ENCODE data around the gene CHIA.

DNA sequence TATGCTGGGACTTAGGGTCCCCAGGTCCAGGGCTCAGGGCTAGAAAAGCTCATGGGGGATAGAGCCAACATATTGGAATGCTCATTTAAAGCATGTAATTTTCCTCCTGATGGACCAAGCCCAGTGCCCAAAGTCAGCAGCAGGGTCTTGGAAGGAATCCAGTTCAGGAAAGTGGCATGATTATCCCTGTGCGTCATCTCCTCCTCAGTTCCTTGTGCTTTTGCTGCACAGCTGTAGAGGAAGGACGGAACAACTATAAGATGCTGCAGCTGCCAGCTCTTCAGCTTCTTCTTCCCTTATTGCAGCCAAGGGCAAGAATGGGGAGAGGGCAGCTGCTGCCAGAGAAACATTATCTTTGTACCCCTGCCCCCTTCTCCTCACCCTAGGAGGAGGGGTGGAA is 78.5 kb downstream of the CHIA start:
- TF ChIP-seq, protein P1, sequence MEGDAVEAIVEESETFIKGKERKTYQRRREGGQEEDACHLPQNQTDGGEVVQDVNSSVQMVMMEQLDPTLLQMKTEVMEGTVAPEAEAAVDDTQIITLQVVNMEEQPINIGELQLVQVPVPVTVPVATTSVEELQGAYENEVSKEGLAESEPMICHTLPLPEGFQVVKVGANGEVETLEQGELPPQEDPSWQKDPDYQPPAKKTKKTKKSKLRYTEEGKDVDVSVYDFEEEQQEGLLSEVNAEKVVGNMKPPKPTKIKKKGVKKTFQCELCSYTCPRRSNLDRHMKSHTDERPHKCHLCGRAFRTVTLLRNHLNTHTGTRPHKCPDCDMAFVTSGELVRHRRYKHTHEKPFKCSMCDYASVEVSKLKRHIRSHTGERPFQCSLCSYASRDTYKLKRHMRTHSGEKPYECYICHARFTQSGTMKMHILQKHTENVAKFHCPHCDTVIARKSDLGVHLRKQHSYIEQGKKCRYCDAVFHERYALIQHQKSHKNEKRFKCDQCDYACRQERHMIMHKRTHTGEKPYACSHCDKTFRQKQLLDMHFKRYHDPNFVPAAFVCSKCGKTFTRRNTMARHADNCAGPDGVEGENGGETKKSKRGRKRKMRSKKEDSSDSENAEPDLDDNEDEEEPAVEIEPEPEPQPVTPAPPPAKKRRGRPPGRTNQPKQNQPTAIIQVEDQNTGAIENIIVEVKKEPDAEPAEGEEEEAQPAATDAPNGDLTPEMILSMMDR (IDR thresholded peaks at IDR 0.05; ENCODE audit: extremely low read depth in 1 of 2, insufficient read depth in 1 of 2, low read depth in 1 of 2, low read length in 2 of 2): no peak
- no peak for TF ChIP-seq FOS (IDR thresholded peaks at IDR 0.05; ENCODE audit: borderline replicate concordance, insufficient read depth, low read length)
- no peak for TF ChIP-seq POLR2A (IDR thresholded peaks at IDR 0.05; ENCODE audit: low read depth, low read length)
- TF ChIP-seq EZH2 (IDR thresholded peaks at IDR 0.05; ENCODE audit: borderline replicate concordance, low read depth, low read length, severe bottlenecking): no peak
- no peak for TF ChIP-seq JUN (IDR thresholded peaks at IDR 0.05; ENCODE audit: borderline replicate concordance, insufficient read depth, insufficient read length, low read depth)
